ENCODE data around the gene NPAS3.

DNA sequence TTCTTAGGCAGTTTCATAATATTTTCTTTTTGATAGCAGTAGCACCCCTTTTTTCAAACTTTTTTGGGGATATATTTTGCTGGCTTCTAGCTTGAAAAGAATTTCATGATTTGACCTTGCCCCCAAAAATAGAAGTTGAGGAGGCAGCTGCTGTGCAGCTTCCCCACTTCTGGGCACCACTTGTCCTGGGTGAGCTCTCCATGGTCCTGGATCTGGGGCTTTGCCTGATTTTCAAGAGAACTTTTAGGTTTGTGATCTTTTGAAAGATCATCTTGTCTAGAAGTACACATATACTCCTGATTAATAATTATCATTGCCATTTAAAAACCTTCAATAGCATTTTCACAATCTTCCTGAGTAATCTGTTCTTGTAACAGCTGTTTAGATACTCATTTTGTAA is 271.6 kb downstream of the NPAS3 start:
- TF ChIP-seq, protein P1, sequence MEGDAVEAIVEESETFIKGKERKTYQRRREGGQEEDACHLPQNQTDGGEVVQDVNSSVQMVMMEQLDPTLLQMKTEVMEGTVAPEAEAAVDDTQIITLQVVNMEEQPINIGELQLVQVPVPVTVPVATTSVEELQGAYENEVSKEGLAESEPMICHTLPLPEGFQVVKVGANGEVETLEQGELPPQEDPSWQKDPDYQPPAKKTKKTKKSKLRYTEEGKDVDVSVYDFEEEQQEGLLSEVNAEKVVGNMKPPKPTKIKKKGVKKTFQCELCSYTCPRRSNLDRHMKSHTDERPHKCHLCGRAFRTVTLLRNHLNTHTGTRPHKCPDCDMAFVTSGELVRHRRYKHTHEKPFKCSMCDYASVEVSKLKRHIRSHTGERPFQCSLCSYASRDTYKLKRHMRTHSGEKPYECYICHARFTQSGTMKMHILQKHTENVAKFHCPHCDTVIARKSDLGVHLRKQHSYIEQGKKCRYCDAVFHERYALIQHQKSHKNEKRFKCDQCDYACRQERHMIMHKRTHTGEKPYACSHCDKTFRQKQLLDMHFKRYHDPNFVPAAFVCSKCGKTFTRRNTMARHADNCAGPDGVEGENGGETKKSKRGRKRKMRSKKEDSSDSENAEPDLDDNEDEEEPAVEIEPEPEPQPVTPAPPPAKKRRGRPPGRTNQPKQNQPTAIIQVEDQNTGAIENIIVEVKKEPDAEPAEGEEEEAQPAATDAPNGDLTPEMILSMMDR (IDR thresholded peaks at IDR 0.05 in 8 of 11, conservative IDR thresholded peaks at IDR 0.05 in 3 of 11) = no peak
- no peak for TF ChIP-seq POLR2A (IDR thresholded peaks at IDR 0.05)
